ENCODE data around the gene ORC5. TPM values are rescaled to one million over a fixed set of nuclear protein-coding genes. Genes with fewer than 3 reads are reported as not detected.

Gene ORC5
- 43.2 TPM for total RNA-seq

GRCh38 chr7:104207731-104208420 is at the start of gene ORC5:
Gene ORC5 (minus strand): TSS chr7:104208013. CDS start chr7:104207904, 109 bp downstream.

Other genes starting within 250 kb of the ORC5 start
- 67.9 TPM for gene RELN, start 218.4 kb downstream of the ORC5 start, total RNA-seq
- gene LHFPL3, start 120.6 kb upstream of the ORC5 start, total RNA-seq: 22.5 TPM

Data from parietal lobe (tissue), 1 donor.